A673 (cell line): ENCODE measurements around the gene HLA-F. TPM values are rescaled to one million over a fixed set of nuclear protein-coding genes. Genes with fewer than 3 reads are reported as not detected.

Experiments
- BruUV-seq: library from RNA; stranded (reverse); fragments of 400-500 nt; replicated peaks from 2 replicates; lab custom pipeline; 2021; lab: Mats Ljungman, UMichigan
- CTCF ChIA-PET: fragments of 300-600 bp; sonication (Branson Sonifier 250); formaldehyde crosslinking; loops from one replicate; lab custom pipeline; 2022; ENCODE audit warnings: antibody characterized with exemption; lab: Charles Lee
- POLR2A ChIA-PET: fragments of 300-600 bp; sonication (Branson Sonifier 250); formaldehyde crosslinking; loops from one replicate; lab custom pipeline; 2022; ENCODE audit warnings: antibody characterized with exemption; ENCODE audit not compliant: low non-redundant PET; lab: Charles Lee
- DNase-seq: peaks from one replicate; pipeline ENCODE4 v3.0.0-alpha.2; 2015; ENCODE audit warnings: low spot score
- H3K27ac ChIP-seq: fragments of 200-600 bp; sonication (generic); 2 replicates; pipeline ENCODE4 v1.5.1; 2016; ENCODE audit warnings: mixed run types, low read depth, mild to moderate bottlenecking, mixed read lengths, antibody characterized with exemption, low read length; ENCODE audit not compliant: poor library complexity, severe bottlenecking
- H3K27me3 ChIP-seq: fragments of 200-600 bp; sonication (generic); replicated peaks from 2 replicates; pipeline ENCODE4 v1.6.1; 2017; ENCODE audit warnings: mixed run types, low read depth, mild to moderate bottlenecking, mixed read lengths, antibody characterized with exemption, low read length; ENCODE audit not compliant: insufficient read depth, poor library complexity
- H3K36me3 ChIP-seq: fragments of 200-600 bp; sonication (generic); 2 replicates; pipeline ENCODE4 v1.6.1; 2016; ENCODE audit warnings: mixed run types, mild to moderate bottlenecking, mixed read lengths, antibody characterized with exemption, low read length; ENCODE audit not compliant: insufficient read depth, poor library complexity, severe bottlenecking
- H3K4me1 ChIP-seq: fragments of 200-600 bp; sonication (generic); 2 replicates; pipeline ENCODE4 v1.6.1; 2017; ENCODE audit warnings: mixed run types, mild to moderate bottlenecking, mixed read lengths, antibody characterized with exemption, low read length; ENCODE audit not compliant: insufficient read depth, poor library complexity, severe bottlenecking
- H3K4me3 ChIP-seq: fragments of 200-600 bp; sonication (generic); 2 replicates; pipeline ENCODE4 v1.5.1; 2016; ENCODE audit warnings: low read depth, mixed run types, mild to moderate bottlenecking, mixed read lengths, low read length; ENCODE audit not compliant: poor library complexity, severe bottlenecking
- H3K9me3 ChIP-seq: fragments of 200-600 bp; sonication (generic); 2 replicates; pipeline ENCODE4 v1.6.1; 2016; ENCODE audit warnings: mixed run types, low read depth, mild to moderate bottlenecking, mixed read lengths, antibody characterized with exemption, low read length; ENCODE audit not compliant: poor library complexity, severe bottlenecking
- CTCF ChIP-seq: fragments of 300-800, 200-600 bp; sonication (generic); conservative IDR thresholded peaks from 2 replicates; pipeline ENCODE4 v1.5.1; 2017; ENCODE audit warnings: low read depth, mild to moderate bottlenecking, antibody characterized with exemption, low read length, moderate library complexity, mixed read lengths
- EZH2 ChIP-seq: fragments of 200-600 bp; sonication (generic); IDR thresholded peaks from 2 replicates; pipeline ENCODE4 v1.6.1; 2017; ENCODE audit warnings: borderline replicate concordance, low read depth, mild to moderate bottlenecking, mixed read lengths, antibody characterized with exemption, low read length; ENCODE audit not compliant: poor library complexity, severe bottlenecking
- intact Hi-C: fragments of 100-400 bp; cut with micrococcal nuclease; formaldehyde crosslinking; loops from one replicate; pipeline ENCODE4 v1.10.0; 2022; ENCODE audit not compliant: unreplicated experiment
- total RNA-seq: library from RNA; stranded (reverse); gene quantifications from 2 replicates; pipeline ENCODE4 v1.2.3, GENCODE V29; 2021

The HLA-F gene
- total RNA-seq, 1 experiment from 2014 or later = not detected

- peaks cover 21% of the 10 kb centered on the region for H3K27me3 ChIP-seq
- no peak for TF ChIP-seq CTCF
- no peak for TF ChIP-seq EZH2
- no peak overlapping the region for H3K27ac ChIP-seq
- H3K4me3 ChIP-seq = no peak overlapping the region
- ChIA-PET POLR2A (no interaction called here), CTCF (no interaction called here)
- no peaks in the 10 kb centered on the region for H3K36me3 ChIP-seq
- intact Hi-C loops = no loop called here
- BruUV-seq = no TSS peak
- no peaks in the 10 kb centered on the region for H3K9me3 ChIP-seq
- H3K4me1 ChIP-seq = peaks cover 6% of the 10 kb centered on the region
- DNase-seq = no peak
These were observed 22.7 kb downstream of the HLA-F start for GRCh38 chr6:29745855-29746449.

GRCh38 chr6:29746846-29747687 is 23.8 kb downstream of the HLA-F start:
- no TSS peak for BruUV-seq
- H3K4me3 ChIP-seq = no peak overlapping the region
- intact Hi-C loops = no loop called here
- TF ChIP-seq EZH2 (no peak), CTCF (no peak)
- POLR2A ChIA-PET = no interaction called here
- no peaks in the 10 kb centered on the region for H3K9me3 ChIP-seq
- peaks cover 7% of the 10 kb centered on the region for H3K4me1 ChIP-seq
- no peak for DNase-seq
- CTCF ChIA-PET = interaction anchor here (0.7 kb wide), 1 partner anchor 1059 kb away, joined by 3 read pairs; no protein-coding TSS in a partner anchor
- peaks cover 21% of the 10 kb centered on the region for H3K27me3 ChIP-seq
- H3K36me3 ChIP-seq = no peaks in the 10 kb centered on the region
- no peak overlapping the region for H3K27ac ChIP-seq

- peak overlapping the region; percentile 44 for H3K4me3 ChIP-seq
- TF ChIP-seq EZH2 (no peak), CTCF (no peak)
- H3K4me1 ChIP-seq = peaks cover 14% of the 10 kb centered on the region
- BruUV-seq = no TSS peak
- H3K9me3 ChIP-seq = no peaks in the 10 kb centered on the region
- no peaks in the 10 kb centered on the region for H3K36me3 ChIP-seq
- peaks cover 21% of the 10 kb centered on the region for H3K27me3 ChIP-seq
- ChIA-PET CTCF (no interaction called here), POLR2A (no interaction called here)
- DNase-seq = no peak
- no peak overlapping the region for H3K27ac ChIP-seq
- intact Hi-C loops = no loop called here
These were observed 24.5 kb downstream of the HLA-F start for GRCh38 chr6:29747688-29748250.
